ENCODE data around the gene PNO1.

The PNO1 gene

DNA sequence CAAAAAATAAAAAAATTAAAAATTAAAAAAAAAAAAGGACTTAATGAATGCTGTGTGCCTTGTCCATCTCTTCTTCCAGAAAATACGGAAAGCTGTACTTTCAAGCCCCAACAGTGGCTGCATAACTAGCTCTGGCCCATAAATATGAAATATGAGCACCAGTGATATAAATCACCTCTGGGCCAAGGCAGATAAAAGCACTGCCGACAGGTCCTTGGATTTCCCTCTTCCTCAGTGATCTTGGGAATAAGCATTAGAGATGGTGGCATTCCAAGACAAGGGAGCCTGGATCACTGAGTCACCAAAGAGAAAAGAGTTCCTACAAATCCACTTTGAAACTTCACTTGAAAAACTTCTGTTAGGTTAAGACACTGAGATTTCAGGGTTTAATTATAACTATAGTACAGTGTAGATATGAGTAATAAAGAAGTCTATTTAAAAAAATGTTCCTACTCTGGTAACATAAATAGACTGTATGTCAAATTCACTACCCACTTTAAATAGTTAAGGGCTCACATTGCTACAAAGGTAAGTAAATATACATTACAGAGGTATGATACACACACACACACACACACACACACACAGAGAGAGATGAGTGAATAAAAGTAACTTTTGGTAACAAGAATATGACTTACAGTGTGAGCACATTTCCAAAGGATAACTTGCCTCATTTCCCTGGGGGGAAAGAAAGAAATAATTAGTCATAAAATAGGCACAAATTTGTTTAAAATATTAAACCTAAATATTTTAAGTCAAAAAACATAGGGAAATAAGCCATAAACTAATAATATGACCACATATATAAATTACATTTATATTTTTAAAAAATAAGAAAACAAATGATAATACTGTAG is 59.0 kb downstream of the PNO1 start:
- no peak overlapping the region for H3K9ac ChIP-seq (ENCODE audit: low read length)
- H4K20me1 ChIP-seq (ENCODE audit: insufficient read depth, low read length): peaks cover 85% of the 10 kb centered on the region

DNA sequence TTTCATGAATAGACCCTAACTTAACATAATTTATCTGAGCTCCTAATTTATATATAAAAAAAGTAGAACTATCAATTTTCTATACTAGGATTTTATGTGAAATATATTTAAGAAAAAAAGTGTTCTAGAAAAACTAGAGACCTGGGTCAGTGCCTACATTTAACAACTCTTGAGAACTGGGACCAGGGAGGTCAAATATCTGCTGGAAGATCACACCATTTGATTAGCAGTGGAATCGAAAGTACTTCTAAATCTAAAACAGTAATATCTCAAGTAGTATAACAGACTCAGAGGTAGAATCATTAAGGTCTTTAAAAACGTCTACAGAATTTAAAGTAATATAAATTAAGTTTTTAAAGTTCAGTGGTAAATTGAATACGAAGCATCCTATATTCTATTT is 60.0 kb downstream of the PNO1 start:
- peaks cover 98% of the 10 kb centered on the region for H3K79me2 ChIP-seq (ENCODE audit: low read length)
- no peaks in the 10 kb centered on the region for H3K27me3 ChIP-seq (ENCODE audit: low read depth, low read length)
- H3K27ac ChIP-seq (ENCODE audit: low read length): no peak overlapping the region
- H4K20me1 ChIP-seq (ENCODE audit: insufficient read depth, low read length): peaks cover 84% of the 10 kb centered on the region
- H3K4me2 ChIP-seq (ENCODE audit: low read length): peak overlapping the region; percentile 2; the same call in 1 of the 2 replicates
- peaks cover 22% of the 10 kb centered on the region for H3K36me3 ChIP-seq (replicated peaks; ENCODE audit: low read depth, low read length)
- H3K4me1 ChIP-seq (ENCODE audit: low read length): peaks cover 40% of the 10 kb centered on the region
- no peak overlapping the region for H3K9ac ChIP-seq (ENCODE audit: low read length)
- H2AFZ ChIP-seq (ENCODE audit: low read depth, low read length): no peak overlapping the region
- no peaks in the 10 kb centered on the region for H3K9me3 ChIP-seq (ENCODE audit: insufficient read depth, low read length)
- no peak for TF ChIP-seq EZH2phosphoT487 (IDR thresholded peaks at IDR 0.05; ENCODE audit: low read depth)
- TF ChIP-seq, protein P1, sequence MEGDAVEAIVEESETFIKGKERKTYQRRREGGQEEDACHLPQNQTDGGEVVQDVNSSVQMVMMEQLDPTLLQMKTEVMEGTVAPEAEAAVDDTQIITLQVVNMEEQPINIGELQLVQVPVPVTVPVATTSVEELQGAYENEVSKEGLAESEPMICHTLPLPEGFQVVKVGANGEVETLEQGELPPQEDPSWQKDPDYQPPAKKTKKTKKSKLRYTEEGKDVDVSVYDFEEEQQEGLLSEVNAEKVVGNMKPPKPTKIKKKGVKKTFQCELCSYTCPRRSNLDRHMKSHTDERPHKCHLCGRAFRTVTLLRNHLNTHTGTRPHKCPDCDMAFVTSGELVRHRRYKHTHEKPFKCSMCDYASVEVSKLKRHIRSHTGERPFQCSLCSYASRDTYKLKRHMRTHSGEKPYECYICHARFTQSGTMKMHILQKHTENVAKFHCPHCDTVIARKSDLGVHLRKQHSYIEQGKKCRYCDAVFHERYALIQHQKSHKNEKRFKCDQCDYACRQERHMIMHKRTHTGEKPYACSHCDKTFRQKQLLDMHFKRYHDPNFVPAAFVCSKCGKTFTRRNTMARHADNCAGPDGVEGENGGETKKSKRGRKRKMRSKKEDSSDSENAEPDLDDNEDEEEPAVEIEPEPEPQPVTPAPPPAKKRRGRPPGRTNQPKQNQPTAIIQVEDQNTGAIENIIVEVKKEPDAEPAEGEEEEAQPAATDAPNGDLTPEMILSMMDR (IDR thresholded peaks at IDR 0.05; ENCODE audit: low read depth, low read length): no peak
- no peak overlapping the region for H3K4me3 ChIP-seq (ENCODE audit: low read length)

More for the DNA sequence above, 59.0 kb downstream of the PNO1 start:
- Histone ChIP-seq H3K36me3 (replicated peaks; ENCODE audit: low read depth, low read length) (peaks cover 21% of the 10 kb centered on the region), H3K4me1 (ENCODE audit: low read length) (peaks cover 40% of the 10 kb centered on the region), H3K4me3 (ENCODE audit: low read length) (no peak overlapping the region), H3K27me3 (ENCODE audit: low read depth, low read length) (no peaks in the 10 kb centered on the region), H3K27ac (ENCODE audit: low read length) (no peak overlapping the region), H3K79me2 (ENCODE audit: low read length) (peaks cover 98% of the 10 kb centered on the region), H2AFZ (ENCODE audit: low read depth, low read length) (no peak overlapping the region), H3K4me2 (ENCODE audit: low read length) (no peak overlapping the region), H3K9me3 (ENCODE audit: insufficient read depth, low read length) (no peaks in the 10 kb centered on the region)
- TF ChIP-seq EZH2phosphoT487 (IDR thresholded peaks at IDR 0.05; ENCODE audit: low read depth): no peak
- TF ChIP-seq, protein P1 (IDR thresholded peaks at IDR 0.05; ENCODE audit: low read depth, low read length): no peak

DNA sequence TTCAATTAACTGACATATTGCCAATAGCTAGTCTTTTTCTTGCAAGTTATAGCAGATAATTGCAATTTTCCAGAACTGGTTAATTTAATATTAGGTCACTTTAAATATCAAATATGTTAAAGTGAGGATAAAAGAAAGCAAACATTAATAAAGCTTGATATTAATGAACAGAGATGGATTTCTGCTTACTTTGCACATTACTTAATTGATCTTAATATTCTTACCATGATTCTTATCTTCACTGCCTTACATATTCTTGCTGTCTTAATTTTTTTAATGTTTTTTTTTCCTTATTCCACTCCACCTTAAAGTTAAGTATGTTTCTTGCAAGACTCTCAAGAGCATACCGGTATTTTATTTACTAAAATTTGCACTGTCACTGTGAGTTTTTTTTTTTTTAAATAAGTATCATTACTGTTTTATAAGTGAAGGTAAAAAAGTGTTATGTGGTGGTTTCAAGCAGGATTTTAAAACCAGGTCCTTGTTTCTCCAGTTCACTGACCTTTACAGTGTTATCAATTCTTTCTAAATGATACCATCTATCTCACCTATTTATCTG is 60.7 kb downstream of the PNO1 start:
- Histone ChIP-seq H3K4me2 (ENCODE audit: low read length) (peak overlapping the region; percentile 2; the same call in 1 of the 2 replicates), H3K4me3 (ENCODE audit: low read length) (no peak overlapping the region), H3K36me3 (replicated peaks; ENCODE audit: low read depth, low read length) (peaks cover 19% of the 10 kb centered on the region), H4K20me1 (ENCODE audit: insufficient read depth, low read length) (peaks cover 83% of the 10 kb centered on the region), H3K79me2 (ENCODE audit: low read length) (peaks cover 98% of the 10 kb centered on the region), H3K4me1 (ENCODE audit: low read length) (peaks cover 40% of the 10 kb centered on the region), H2AFZ (ENCODE audit: low read depth, low read length) (no peak overlapping the region), H3K9me3 (ENCODE audit: insufficient read depth, low read length) (no peaks in the 10 kb centered on the region), H3K27ac (ENCODE audit: low read length) (no peak overlapping the region), H3K9ac (ENCODE audit: low read length) (no peak overlapping the region), H3K27me3 (ENCODE audit: low read depth, low read length) (no peaks in the 10 kb centered on the region)
- TF ChIP-seq EZH2phosphoT487 (IDR thresholded peaks at IDR 0.05; ENCODE audit: low read depth): no peak
- TF ChIP-seq, protein P1 (IDR thresholded peaks at IDR 0.05; ENCODE audit: low read depth, low read length): no peak

DNA sequence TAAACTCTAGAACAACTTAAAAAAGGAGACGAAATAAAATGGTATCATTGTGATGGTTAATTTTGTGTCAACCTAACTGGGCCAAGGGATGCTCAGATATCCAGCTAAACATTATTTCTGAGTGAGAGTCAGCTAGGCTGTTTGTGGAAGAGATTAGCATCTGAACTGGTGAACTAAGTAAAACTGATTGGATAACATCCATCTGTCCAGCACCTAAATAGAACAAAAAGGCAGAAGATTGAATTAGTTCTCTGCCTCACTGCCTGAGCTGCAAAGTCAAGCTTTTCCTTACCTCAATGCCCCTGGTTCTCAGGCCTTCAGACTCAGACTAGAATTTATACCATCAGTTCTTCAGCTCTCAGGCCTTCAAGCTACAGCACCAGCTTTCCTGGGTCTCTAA is 64.6 kb downstream of the PNO1 start:
- Histone ChIP-seq H4K20me1 (ENCODE audit: insufficient read depth, low read length) (peaks cover 87% of the 10 kb centered on the region), H3K36me3 (replicated peaks; ENCODE audit: low read depth, low read length) (peaks cover 12% of the 10 kb centered on the region), H2AFZ (ENCODE audit: low read depth, low read length) (no peak overlapping the region), H3K79me2 (ENCODE audit: low read length) (peaks cover 100% of the 10 kb centered on the region), H3K4me1 (ENCODE audit: low read length) (peaks cover 38% of the 10 kb centered on the region), H3K4me3 (ENCODE audit: low read length) (no peak overlapping the region), H3K9me3 (ENCODE audit: insufficient read depth, low read length) (no peaks in the 10 kb centered on the region), H3K4me2 (ENCODE audit: low read length) (no peak overlapping the region), H3K27ac (ENCODE audit: low read length) (no peak overlapping the region), H3K27me3 (ENCODE audit: low read depth, low read length) (no peaks in the 10 kb centered on the region), H3K9ac (ENCODE audit: low read length) (no peak overlapping the region)
- TF ChIP-seq, protein P1 (IDR thresholded peaks at IDR 0.05; ENCODE audit: low read depth, low read length): no peak
- TF ChIP-seq EZH2phosphoT487 (IDR thresholded peaks at IDR 0.05; ENCODE audit: low read depth): no peak

All from OCI-LY3 (cell line).